SK-N-SH (cell line): ENCODE data around the gene ST6GALNAC6. TPM values are rescaled to one million over a fixed set of nuclear protein-coding genes. Genes with fewer than 3 reads are reported as not detected.

Experiments used
- CTCF ChIA-PET: fragments of 300-600, 350-600 bp; formaldehyde crosslinking; extraction: SDS; loops from one replicate; lab custom pipeline; 2021; lab: Yijun Ruan, JAX
- POLR2A ChIA-PET: fragments of 350-600 bp; sonication (Branson Sonifier 250); formaldehyde crosslinking; extraction: SDS; loops from one replicate; lab custom pipeline; 2020; ENCODE audit warnings: antibody characterized with exemption, inconsistent platforms; lab: Yijun Ruan, JAX
- DNase-seq: peaks from one replicate; pipeline ENCODE4 v3.0.0; 2012
- H2AFZ ChIP-seq: fragments of 200-600 bp; sonication (generic); 2 replicates; pipeline ENCODE4 v1.8.1; 2016; ENCODE audit warnings: antibody characterized with exemption, mild to moderate bottlenecking, low read depth
- H3F3A ChIP-seq: fragments of 200-600 bp; sonication (generic); replicated peaks from 2 replicates; pipeline ENCODE3; 2016; ENCODE audit warnings: antibody characterized with exemption, mild to moderate bottlenecking; ENCODE audit not compliant: insufficient read depth
- H3K27ac ChIP-seq, 2 experiments: fragments of 200-500 bp in 1 of 2; fragments of 200-600 bp in 1 of 2; sonication (Bioruptor generic) in 1 of 2; sonication (generic), shearing (Covaris generic) in 1 of 2; 2 replicates each; pipeline versions ENCODE4 v1.5.1 to v1.6.1; 2014 to 2016; ENCODE audit warnings: low read depth in 2 of 2, inconsistent platforms in 1 of 2, low read length in 1 of 2, mild to moderate bottlenecking in 1 of 2, mixed read lengths in 1 of 2
- H3K27me3 ChIP-seq: fragments of 200-600 bp; sonication (generic), shearing (Covaris generic); 2 replicates; pipeline ENCODE4 v1.6.1; 2016; ENCODE audit warnings: mixed run types; ENCODE audit not compliant: insufficient read depth
- H3K36me3 ChIP-seq, 2 experiments: fragments of 200-500 bp in 1 of 2; fragments of 200-600 bp in 1 of 2; sonication (Bioruptor generic) in 1 of 2; sonication (generic) in 1 of 2; replicated peaks in 1 of 2; 2 replicates each; pipeline versions ENCODE3 to v1.5.1; 2014 to 2016; ENCODE audit warnings: low read length in 1 of 2, mild to moderate bottlenecking in 1 of 2; ENCODE audit not compliant: insufficient read depth in 2 of 2, control insufficient read depth in 1 of 2
- H3K4me1 ChIP-seq, 2 experiments: fragments of 200-500 bp in 1 of 2; fragments of 200-600 bp in 1 of 2; sonication (Bioruptor generic) in 1 of 2; sonication (generic), shearing (Covaris generic) in 1 of 2; 2 replicates each; pipeline versions ENCODE4 v1.5.1 to v1.6.1; 2014 to 2016; ENCODE audit warnings: low read depth in 1 of 2, low read length in 1 of 2, mixed run types in 1 of 2; ENCODE audit not compliant: insufficient read depth in 2 of 2, control insufficient read depth in 1 of 2
- H3K4me2 ChIP-seq: fragments of 200-600 bp; sonication (generic), shearing (Covaris generic); 2 replicates; pipeline ENCODE4 v1.6.1; 2017; ENCODE audit warnings: mixed run types
- H3K4me3 ChIP-seq, 2 experiments: fragments of 200-500 bp in 1 of 2; fragments of 200-600 bp in 1 of 2; sonication (Bioruptor generic) in 1 of 2; sonication (generic), shearing (Covaris generic) in 1 of 2; 2 replicates each; pipeline versions ENCODE4 v1.5.1 to v1.8.1; 2014 to 2016; ENCODE audit warnings: low read depth in 2 of 2, inconsistent platforms in 1 of 2, low read length in 1 of 2, mild to moderate bottlenecking in 1 of 2, mixed read lengths in 1 of 2, moderate library complexity in 1 of 2
- H3K79me2 ChIP-seq: fragments of 200-600 bp; sonication (generic); 2 replicates; pipeline ENCODE4 v1.8.1; 2017; ENCODE audit warnings: mild to moderate bottlenecking; ENCODE audit not compliant: insufficient read depth
- H3K9ac ChIP-seq: fragments of 200-600 bp; sonication (generic); 2 replicates; pipeline ENCODE4 v1.6.1; 2017; ENCODE audit warnings: mixed run types
- H3K9me2 ChIP-seq: fragments of 200-600 bp; sonication (generic); 2 replicates; pipeline ENCODE4 v1.6.1; 2017; ENCODE audit warnings: mixed run types
- H3K9me3 ChIP-seq: fragments of 200-600 bp; sonication (generic); 2 replicates; pipeline ENCODE4 v1.6.1; 2017; ENCODE audit warnings: mixed run types, mild to moderate bottlenecking, moderate library complexity
- H4K20me1 ChIP-seq: fragments of 200-600 bp; sonication (generic); 2 replicates; pipeline ENCODE4 v1.6.1; 2017; ENCODE audit warnings: mild to moderate bottlenecking, mixed run types; ENCODE audit not compliant: insufficient read depth
- EP300 ChIP-seq, 2 experiments: IDR thresholded peaks; 2 replicates each; pipeline versions ENCODE4 v1.4.0 to v1.6.1; 2012; ENCODE audit warnings: borderline replicate concordance in 1 of 2, low read depth in 1 of 2, low read length in 1 of 2
- FOXM1 ChIP-seq: IDR thresholded peaks from 2 replicates; pipeline ENCODE4 v1.4.0; 2012; ENCODE audit warnings: low read depth, mild to moderate bottlenecking
- GATA2 ChIP-seq: sonication (generic); formaldehyde crosslinking; IDR thresholded peaks from 2 replicates; pipeline ENCODE4 v1.5.0; 2020; ENCODE audit warnings: mild to moderate bottlenecking, missing genetic modification reagents
- IRF3 ChIP-seq: fragments of 150-350 bp; IDR thresholded peaks from 2 replicates; pipeline ENCODE4 v1.6.1; 2016; ENCODE audit warnings: mild to moderate bottlenecking, low read depth, low read length
- NFIC ChIP-seq: IDR thresholded peaks from 2 replicates; pipeline ENCODE4 v1.4.0; 2012; ENCODE audit warnings: borderline replicate concordance
- PBX3 ChIP-seq: IDR thresholded peaks from 2 replicates; pipeline ENCODE4; 2012
- RAD21 ChIP-seq: IDR thresholded peaks from 2 replicates; pipeline ENCODE4 v1.6.1; 2012; ENCODE audit warnings: mild to moderate bottlenecking, low read length
- RFX5 ChIP-seq: IDR thresholded peaks from 2 replicates; pipeline ENCODE4 v1.6.1; 2012; ENCODE audit warnings: mild to moderate bottlenecking, improper control_type of control experiment, low read length
- SIN3A ChIP-seq: IDR thresholded peaks from 2 replicates; pipeline ENCODE4 v1.6.1; 2012; ENCODE audit warnings: low read depth, mild to moderate bottlenecking, low read length, moderate library complexity, borderline replicate concordance
- USF1 ChIP-seq: IDR thresholded peaks from 2 replicates; pipeline ENCODE4 v1.4.0; 2012; ENCODE audit warnings: low read depth, borderline replicate concordance
- WGBS: methylation state at CpG from one replicate; pipeline ENCODE4 v1.1.6; 2017; ENCODE audit warnings: low lambda C conversion rate; 5-methylcytosine and 5-hydroxymethylcytosine counted together
- polyA plus RNA-seq, 3 experiments: library from polyadenylated mRNA; depleted of rRNA; stranded (reverse); fragments of >200 nt; gene quantifications; 2 replicates each; pipeline ENCODE4 v1.2.3, GENCODE V29; 2012
- TF ChIP-seq, protein P1 (sequence below): fragments of 150-350 bp; IDR thresholded peaks from 2 replicates; pipeline ENCODE4 v1.6.1; 2017; ENCODE audit warnings: antibody characterized with exemption, low read length, low read depth, borderline replicate concordance
- TF ChIP-seq, protein P2 (sequence below): IDR thresholded peaks from 2 replicates; pipeline ENCODE4 v1.6.1; 2012; ENCODE audit warnings: mild to moderate bottlenecking, low read depth, low read length, moderate library complexity

ST6GALNAC6 gene
- polyA plus RNA-seq, 1 of the 3 experiments (the other 2 are of a cell fraction) = 34.8 TPM

DNA sequence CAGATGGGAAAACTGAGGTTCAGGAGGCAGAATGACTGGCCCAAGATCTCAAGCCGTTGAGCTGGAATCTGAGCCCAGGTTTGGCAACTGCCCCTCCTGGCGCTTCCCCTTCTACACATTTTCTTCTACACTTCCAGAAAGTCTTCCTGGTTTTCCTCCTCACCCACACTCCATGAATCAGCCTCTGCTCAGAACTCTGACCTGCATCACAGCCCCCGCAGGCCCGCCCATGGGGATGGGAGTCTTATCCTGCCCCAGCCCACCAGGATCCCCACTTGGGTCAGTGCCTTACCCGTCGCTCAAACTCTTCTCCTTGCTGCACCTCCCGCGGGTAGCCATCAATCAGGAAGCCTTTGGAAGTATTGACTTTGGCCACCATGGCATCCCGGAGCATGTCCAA, 27.9 kb downstream of the ST6GALNAC6 start:
- Histone ChIP-seq H3K27me3 (no peaks in the 10 kb centered on the region), H3K4me1 (peaks cover 0 to 24% of the 10 kb centered on the region in 2 experiments; a peak in 1 of 4 replicates), H3K9me2 (no peaks in the 10 kb centered on the region), H3F3A (no peaks in the 10 kb centered on the region), H3K9ac (no peak overlapping the region)
- no peak for DNase-seq
- CTCF ChIA-PET = interaction anchor here (0.7 to 10.6 kb wide), 9 partner anchors 15 to 143 kb away, joined by 3 to 116 read pairs (median 20); partner anchors contain the start of genes CDK9, ENG, FPGS and TOR2A
- WGBS = 91% methylated on average over 9 of the region's 9 CpGs
- TF ChIP-seq IRF3 (no peak), PBX3 (no peak), SIN3A (no peak), EP300 (IDR thresholded peaks at IDR 0.05; ENCODE audit: borderline replicate concordance in 1 of 2, low read depth in 1 of 2, low read length in 1 of 2) (no peak), FOXM1 (no peak), GATA2 (no peak), USF1 (no peak), RFX5 (no peak), NFIC (no peak), RAD21 (no peak)
- TF ChIP-seq, protein P1, sequence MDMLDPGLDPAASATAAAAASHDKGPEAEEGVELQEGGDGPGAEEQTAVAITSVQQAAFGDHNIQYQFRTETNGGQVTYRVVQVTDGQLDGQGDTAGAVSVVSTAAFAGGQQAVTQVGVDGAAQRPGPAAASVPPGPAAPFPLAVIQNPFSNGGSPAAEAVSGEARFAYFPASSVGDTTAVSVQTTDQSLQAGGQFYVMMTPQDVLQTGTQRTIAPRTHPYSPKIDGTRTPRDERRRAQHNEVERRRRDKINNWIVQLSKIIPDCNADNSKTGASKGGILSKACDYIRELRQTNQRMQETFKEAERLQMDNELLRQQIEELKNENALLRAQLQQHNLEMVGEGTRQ = no peak
- TF ChIP-seq, protein P2, sequence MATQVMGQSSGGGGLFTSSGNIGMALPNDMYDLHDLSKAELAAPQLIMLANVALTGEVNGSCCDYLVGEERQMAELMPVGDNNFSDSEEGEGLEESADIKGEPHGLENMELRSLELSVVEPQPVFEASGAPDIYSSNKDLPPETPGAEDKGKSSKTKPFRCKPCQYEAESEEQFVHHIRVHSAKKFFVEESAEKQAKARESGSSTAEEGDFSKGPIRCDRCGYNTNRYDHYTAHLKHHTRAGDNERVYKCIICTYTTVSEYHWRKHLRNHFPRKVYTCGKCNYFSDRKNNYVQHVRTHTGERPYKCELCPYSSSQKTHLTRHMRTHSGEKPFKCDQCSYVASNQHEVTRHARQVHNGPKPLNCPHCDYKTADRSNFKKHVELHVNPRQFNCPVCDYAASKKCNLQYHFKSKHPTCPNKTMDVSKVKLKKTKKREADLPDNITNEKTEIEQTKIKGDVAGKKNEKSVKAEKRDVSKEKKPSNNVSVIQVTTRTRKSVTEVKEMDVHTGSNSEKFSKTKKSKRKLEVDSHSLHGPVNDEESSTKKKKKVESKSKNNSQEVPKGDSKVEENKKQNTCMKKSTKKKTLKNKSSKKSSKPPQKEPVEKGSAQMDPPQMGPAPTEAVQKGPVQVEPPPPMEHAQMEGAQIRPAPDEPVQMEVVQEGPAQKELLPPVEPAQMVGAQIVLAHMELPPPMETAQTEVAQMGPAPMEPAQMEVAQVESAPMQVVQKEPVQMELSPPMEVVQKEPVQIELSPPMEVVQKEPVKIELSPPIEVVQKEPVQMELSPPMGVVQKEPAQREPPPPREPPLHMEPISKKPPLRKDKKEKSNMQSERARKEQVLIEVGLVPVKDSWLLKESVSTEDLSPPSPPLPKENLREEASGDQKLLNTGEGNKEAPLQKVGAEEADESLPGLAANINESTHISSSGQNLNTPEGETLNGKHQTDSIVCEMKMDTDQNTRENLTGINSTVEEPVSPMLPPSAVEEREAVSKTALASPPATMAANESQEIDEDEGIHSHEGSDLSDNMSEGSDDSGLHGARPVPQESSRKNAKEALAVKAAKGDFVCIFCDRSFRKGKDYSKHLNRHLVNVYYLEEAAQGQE = no peak
- TF ChIP-seq, all 33 proteins: peak for 0
- no peaks in the 10 kb centered on the region for H4K20me1 ChIP-seq
- no peak overlapping the region for H2AFZ ChIP-seq
- no peak overlapping the region for H3K4me2 ChIP-seq
- H3K4me3 ChIP-seq = no peak overlapping the region
- POLR2A ChIA-PET = interaction anchor here (0.6 kb wide), 1 partner anchor 46 kb away, joined by 6 read pairs; the partner anchor contains the start of gene ST6GALNAC4
- no peak overlapping the region for H3K27ac ChIP-seq
- H3K9me3 ChIP-seq = no peaks in the 10 kb centered on the region
- peaks cover 7% of the 10 kb centered on the region; the same call in 1 of the 2 replicates for H3K79me2 ChIP-seq
- H3K36me3 ChIP-seq = peaks cover 0 to 12% of the 10 kb centered on the region in 2 experiments
